ENCODE results near the gene TJP1. TPM values are rescaled to one million over a fixed set of nuclear protein-coding genes. Genes with fewer than 3 reads are reported as not detected.

TJP1 gene
- total and polyA plus RNA-seq, 9 of the 15 experiments (the other 6 are each of a cell fraction or from before 2014, with no cell fraction given) = 9.1 to 39.3 (median 28.0) TPM

- no peaks in the 10 kb centered on the region for H3K27me3 ChIP-seq (ENCODE audit: control insufficient read depth in 2 of 2, insufficient read depth in 2 of 2, low read length in 2 of 2)
- H3K9me3 ChIP-seq (replicated peaks; ENCODE audit: control insufficient read depth, insufficient read depth, low read depth, low read length) = no peaks in the 10 kb centered on the region
- ATAC-seq = no peak
- no peak overlapping the region for H2AFZ ChIP-seq (ENCODE audit: low read depth, low read length)
- intact Hi-C loops (cut with micrococcal nuclease) = no loop called here
- H3K79me2 ChIP-seq (ENCODE audit: control insufficient read depth, insufficient read depth, low read length) = peaks cover 9% of the 10 kb centered on the region; the same call in 1 of the 3 replicates
- H3K4me2 ChIP-seq (ENCODE audit: insufficient read depth, low read length) = no peak overlapping the region
- CTCF ChIA-PET (ENCODE audit: low intra/inter-chr PET ratio) = no interaction called here
- H4K20me1 ChIP-seq (replicated peaks; ENCODE audit: control insufficient read depth, insufficient read depth, low read length) = no peaks in the 10 kb centered on the region
- H3K4me1 ChIP-seq (replicated peaks in 1 of 2; ENCODE audit: control insufficient read depth in 2 of 2, insufficient read depth in 2 of 2, low read length in 2 of 2) = no peaks in the 10 kb centered on the region
- H3K9ac ChIP-seq (ENCODE audit: insufficient read depth in 1 of 2, low read depth in 2 of 2, low read length in 2 of 2) = no peak overlapping the region
- WGBS (ENCODE audit: insufficient coverage, low coverage, missing lambda C conversion rate) = 92% methylated on average over 1 of the region's 1 CpG
- BruUV-seq (replicated peaks) = no TSS peak
- H3K4me3 ChIP-seq = no peak overlapping the region
- TF ChIP-seq MTA1 (IDR thresholded peaks at IDR 0.05; ENCODE audit: borderline replicate concordance) (no peak), ZNF263 (CRISPR knock-in tag; IDR thresholded peaks at IDR 0.05; ENCODE audit: borderline replicate concordance) (no peak), SIN3A (IDR thresholded peaks at IDR 0.05; ENCODE audit: borderline replicate concordance in 2 of 2, control insufficient read depth in 1 of 2, low read depth in 2 of 2, low read length in 2 of 2) (no peak), POLR2H (tag; IDR thresholded peaks at IDR 0.05; ENCODE audit: low read depth) (no peak), SMARCC2 (IDR thresholded peaks at IDR 0.05; ENCODE audit: low read depth) (no peak), MCM5 (IDR thresholded peaks at IDR 0.05; ENCODE audit: low read depth) (no peak), CBFA2T3 (IDR thresholded peaks at IDR 0.05) (peak; percentile 35; the same call in 1 of the 2 replicates), CCAR2 (IDR thresholded peaks at IDR 0.05; ENCODE audit: low read depth, low read length) (no peak), YY1 (IDR thresholded peaks at IDR 0.05; ENCODE audit: borderline replicate concordance in 1 of 3, control insufficient read depth in 1 of 3, extremely low read depth in 1 of 3, insufficient read depth in 3 of 3, insufficient read length in 1 of 3, insufficient replicate concordance in 2 of 3, low read depth in 1 of 3, low read length in 2 of 3) (no peak), KDM1A (IDR thresholded peaks at IDR 0.05) (no peak), ARID1B (IDR thresholded peaks at IDR 0.05) (0 out of 2 replicates have a peak, but pooled peaks have one; percentile 16), PURB (CRISPR knock-in tag; IDR thresholded peaks at IDR 0.05; ENCODE audit: low read depth) (no peak)
- in situ Hi-C loops (cut with MboI) = no loop called here
- POLR2A ChIA-PET = no interaction called here
- DNase-seq (ENCODE audit: extremely low read depth in 1 of 4, low spot score in 3 of 4) = no peak
- no peak overlapping the region for H3K27ac ChIP-seq (ENCODE audit: extremely low read depth, low read depth, low read length)
- no peak for FAIRE-seq
- H3K36me3 ChIP-seq (ENCODE audit: control insufficient read depth, insufficient read depth, low read length) = peaks cover 22% of the 10 kb centered on the region
- no peaks in the 10 kb centered on the region for H3K9me1 ChIP-seq (ENCODE audit: control insufficient read depth, insufficient read depth, low read length)
These were observed 26.7 kb downstream of the TJP1 start for GRCh38 chr15:29795610-29796009.
